ENCODE measurements around the gene ABLIM2. TPM values are rescaled to one million over a fixed set of nuclear protein-coding genes. Genes with fewer than 3 reads are reported as not detected.

The ABLIM2 gene
- total RNA-seq, 1 donor from 2014 or later: 3.5 TPM

DNA sequence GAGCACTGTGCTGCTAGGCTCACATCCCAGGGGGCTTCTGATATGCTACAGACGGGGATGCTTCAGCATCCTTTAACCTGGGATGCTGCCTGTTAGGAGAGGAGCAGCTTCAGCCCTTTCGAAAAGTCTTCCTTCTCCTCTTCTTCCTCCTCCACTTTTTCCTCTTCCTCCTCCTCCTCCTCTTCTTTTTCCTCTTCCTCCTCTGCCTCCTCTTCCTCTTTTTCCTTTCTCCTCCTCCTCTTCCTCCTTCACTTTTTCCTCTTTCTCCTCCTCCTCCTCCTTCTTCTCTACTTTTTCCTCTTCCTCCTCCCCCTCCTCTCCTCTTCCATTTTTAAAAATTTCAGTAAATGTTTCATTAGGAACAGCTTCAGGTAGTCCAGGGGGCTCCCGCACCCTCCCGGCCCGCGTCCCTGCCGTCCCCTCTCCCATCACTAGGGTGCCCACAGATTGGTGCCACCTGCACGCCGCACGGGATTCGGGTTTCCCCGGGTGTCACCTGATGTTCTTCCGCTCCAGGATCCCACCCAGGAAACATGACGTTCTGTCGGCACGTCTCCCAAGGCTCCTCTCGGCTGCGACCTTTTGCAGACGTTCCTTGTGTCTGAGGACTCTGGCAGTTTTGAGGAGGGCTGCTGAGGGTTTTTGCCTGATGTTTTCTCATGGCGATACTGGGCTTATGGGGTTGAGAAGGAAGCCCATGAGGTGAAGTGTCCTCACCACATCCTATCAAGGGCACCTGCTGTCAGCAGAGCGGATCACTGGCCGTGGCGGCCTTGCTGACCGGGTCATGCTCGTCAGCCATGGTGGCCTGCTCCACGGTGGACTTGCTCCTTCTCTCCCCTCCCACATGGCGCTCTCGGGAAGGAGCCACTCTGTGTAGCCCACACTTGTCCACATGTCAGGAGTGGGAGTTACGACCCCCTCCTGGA lies 135.6 kb downstream of the ABLIM2 start:
- Mint-ChIP-seq H3K27ac (no peak overlapping the region), H3K4me1 (peaks cover 11% of the 10 kb centered on the region), H3K36me3 (no peaks in the 10 kb centered on the region), H3K27me3 (ENCODE audit: low read depth) (peaks cover 11% of the 10 kb centered on the region), H3K9me3 (no peaks in the 10 kb centered on the region), H3K4me3 (no peak overlapping the region)
- TF ChIP-seq, protein P1, sequence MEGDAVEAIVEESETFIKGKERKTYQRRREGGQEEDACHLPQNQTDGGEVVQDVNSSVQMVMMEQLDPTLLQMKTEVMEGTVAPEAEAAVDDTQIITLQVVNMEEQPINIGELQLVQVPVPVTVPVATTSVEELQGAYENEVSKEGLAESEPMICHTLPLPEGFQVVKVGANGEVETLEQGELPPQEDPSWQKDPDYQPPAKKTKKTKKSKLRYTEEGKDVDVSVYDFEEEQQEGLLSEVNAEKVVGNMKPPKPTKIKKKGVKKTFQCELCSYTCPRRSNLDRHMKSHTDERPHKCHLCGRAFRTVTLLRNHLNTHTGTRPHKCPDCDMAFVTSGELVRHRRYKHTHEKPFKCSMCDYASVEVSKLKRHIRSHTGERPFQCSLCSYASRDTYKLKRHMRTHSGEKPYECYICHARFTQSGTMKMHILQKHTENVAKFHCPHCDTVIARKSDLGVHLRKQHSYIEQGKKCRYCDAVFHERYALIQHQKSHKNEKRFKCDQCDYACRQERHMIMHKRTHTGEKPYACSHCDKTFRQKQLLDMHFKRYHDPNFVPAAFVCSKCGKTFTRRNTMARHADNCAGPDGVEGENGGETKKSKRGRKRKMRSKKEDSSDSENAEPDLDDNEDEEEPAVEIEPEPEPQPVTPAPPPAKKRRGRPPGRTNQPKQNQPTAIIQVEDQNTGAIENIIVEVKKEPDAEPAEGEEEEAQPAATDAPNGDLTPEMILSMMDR (IDR thresholded peaks at IDR 0.05; ENCODE audit: unreplicated experiment): no peak
- DNase-seq (ENCODE audit: low spot score in 2 of 2, unreplicated experiment in 2 of 2): no peak

DNA sequence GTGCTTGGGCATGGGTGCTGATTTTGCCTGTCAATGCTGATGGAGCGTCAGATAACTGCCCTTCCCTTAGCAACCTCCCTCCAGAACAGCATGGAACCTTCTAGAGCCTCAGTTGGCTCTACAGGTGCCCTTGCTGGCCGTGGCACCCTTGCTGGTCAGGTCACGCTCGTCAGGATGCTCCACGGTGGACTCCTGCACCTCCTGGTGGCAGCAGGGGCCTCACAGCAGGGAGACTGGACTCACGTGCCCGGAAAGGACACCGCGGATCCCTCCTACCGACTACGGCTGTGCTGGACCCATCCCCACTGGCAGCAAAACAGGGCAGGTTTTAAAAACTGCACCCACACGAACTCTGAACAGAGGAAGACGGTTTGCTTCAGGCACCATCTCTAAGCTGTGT lies 136.8 kb downstream of the ABLIM2 start:
- no peak for DNase-seq (ENCODE audit: low spot score in 2 of 2, unreplicated experiment in 2 of 2)
- TF ChIP-seq, protein P1 (IDR thresholded peaks at IDR 0.05; ENCODE audit: unreplicated experiment): no peak
- H3K4me3 Mint-ChIP-seq: no peak overlapping the region
- no peaks in the 10 kb centered on the region for H3K36me3 Mint-ChIP-seq
- H3K4me1 Mint-ChIP-seq: peaks cover 11% of the 10 kb centered on the region
- peaks cover 11% of the 10 kb centered on the region for H3K27me3 Mint-ChIP-seq (ENCODE audit: low read depth)
- no peaks in the 10 kb centered on the region for H3K9me3 Mint-ChIP-seq
- no peak overlapping the region for H3K27ac Mint-ChIP-seq

DNA sequence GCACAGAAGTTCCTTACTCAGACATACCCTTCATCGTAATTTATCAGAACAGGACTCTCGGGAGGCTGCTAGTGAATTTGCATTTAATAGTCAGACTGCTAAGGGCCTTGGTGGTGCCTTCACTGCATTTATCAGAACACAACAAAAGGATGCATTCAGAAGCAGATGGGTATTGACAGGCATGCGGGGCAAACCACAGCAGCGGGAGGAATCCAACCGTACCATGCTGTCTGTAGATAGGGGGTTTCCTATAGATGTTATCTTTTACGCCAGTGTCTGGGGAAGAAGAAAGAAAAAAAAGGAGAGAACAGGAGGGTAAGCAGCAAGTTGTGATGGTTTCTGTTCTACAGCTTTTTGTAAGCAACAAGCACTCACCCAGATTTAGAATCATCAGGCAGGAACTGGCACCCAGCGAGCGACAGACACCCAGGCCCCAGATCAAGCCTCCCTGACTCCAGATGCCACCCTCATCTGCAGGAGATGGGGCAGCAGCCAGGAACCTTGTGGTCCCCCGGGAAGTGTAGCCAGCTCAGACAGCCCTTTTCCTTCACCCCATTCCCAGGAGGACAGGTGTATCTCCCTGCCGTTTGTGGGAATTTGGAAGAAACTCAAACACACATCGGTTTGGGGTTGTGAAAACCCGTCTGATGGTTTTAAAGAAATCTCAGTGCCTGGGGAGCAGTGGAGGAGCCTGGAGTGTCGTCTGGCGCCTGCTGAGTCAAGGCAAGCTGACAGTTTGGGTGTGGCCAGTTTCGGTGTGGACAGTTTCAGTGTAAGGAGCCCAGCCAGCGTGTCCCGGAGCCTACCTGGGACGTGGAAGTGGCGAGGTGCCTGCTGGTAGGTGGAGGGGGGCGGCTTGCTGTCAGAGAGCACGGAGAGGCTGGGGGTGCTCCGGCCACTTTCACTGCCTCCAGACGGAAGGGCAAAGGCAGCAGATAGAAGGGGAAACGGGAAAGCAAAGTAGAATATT lies 138.9 kb downstream of the ABLIM2 start:
- H3K27me3 Mint-ChIP-seq (ENCODE audit: low read depth): peaks cover 11% of the 10 kb centered on the region
- peak overlapping the region; percentile 90 for H3K27ac Mint-ChIP-seq
- peaks cover 11% of the 10 kb centered on the region for H3K4me1 Mint-ChIP-seq
- no peak for DNase-seq (ENCODE audit: low spot score in 2 of 2, unreplicated experiment in 2 of 2)
- TF ChIP-seq, protein P1 (IDR thresholded peaks at IDR 0.05; ENCODE audit: unreplicated experiment): no peak
- H3K36me3 Mint-ChIP-seq: no peaks in the 10 kb centered on the region
- H3K4me3 Mint-ChIP-seq: peak overlapping the region; percentile 15
- no peaks in the 10 kb centered on the region for H3K9me3 Mint-ChIP-seq

DNA sequence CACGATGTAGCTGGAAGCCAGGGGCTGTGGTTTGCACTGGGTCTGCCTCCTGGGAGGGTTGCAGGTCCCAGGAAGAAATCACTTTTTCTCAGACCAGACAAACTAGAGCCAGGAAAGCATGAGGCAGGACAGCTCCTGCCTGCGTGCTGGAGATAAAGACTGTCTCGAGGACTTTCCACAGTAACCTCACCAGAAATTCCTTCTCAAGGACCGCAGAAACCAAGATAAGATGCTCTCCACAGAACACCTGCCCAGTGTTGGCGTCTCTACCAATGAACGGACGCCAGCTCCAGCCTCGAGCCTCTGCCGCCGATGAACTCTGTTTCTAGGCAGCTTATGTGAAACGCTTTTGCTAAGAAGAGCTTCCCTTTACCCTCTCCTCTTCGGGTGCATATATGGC lies 142.1 kb downstream of the ABLIM2 start:
- DNase-seq (ENCODE audit: low spot score in 2 of 2, unreplicated experiment in 2 of 2): no peak
- Mint-ChIP-seq H3K4me3 (no peak overlapping the region), H3K9me3 (no peaks in the 10 kb centered on the region), H3K36me3 (no peaks in the 10 kb centered on the region), H3K4me1 (peaks cover 14% of the 10 kb centered on the region), H3K27ac (no peak overlapping the region), H3K27me3 (ENCODE audit: low read depth) (peaks cover 3% of the 10 kb centered on the region)
- TF ChIP-seq, protein P1 (IDR thresholded peaks at IDR 0.05; ENCODE audit: unreplicated experiment): no peak

DNA sequence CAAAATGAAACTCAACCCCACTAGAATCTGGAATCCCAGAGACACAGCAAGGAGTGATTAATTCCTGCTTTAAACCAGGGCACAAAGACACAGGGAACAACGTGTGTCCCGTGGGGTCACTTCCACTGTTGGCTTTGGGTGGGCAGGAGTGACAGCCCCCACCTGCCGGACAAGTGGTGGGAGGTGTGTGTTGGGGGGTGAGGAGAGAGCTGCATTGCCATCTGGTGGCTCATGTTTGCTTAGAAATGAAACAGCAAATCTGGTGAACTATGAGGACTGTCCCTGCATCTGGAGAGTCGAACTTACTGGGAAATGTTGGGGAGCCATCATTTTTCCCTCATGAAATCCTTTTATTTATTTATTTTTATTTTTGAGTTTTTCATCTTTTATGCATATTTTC lies 143.1 kb downstream of the ABLIM2 start:
- no peaks in the 10 kb centered on the region for H3K9me3 Mint-ChIP-seq
- no peak for DNase-seq (ENCODE audit: low spot score in 2 of 2, unreplicated experiment in 2 of 2)
- H3K4me3 Mint-ChIP-seq: no peak overlapping the region
- H3K4me1 Mint-ChIP-seq: peaks cover 23% of the 10 kb centered on the region
- TF ChIP-seq, protein P1 (IDR thresholded peaks at IDR 0.05; ENCODE audit: unreplicated experiment): no peak
- H3K27me3 Mint-ChIP-seq (ENCODE audit: low read depth): peaks cover 3% of the 10 kb centered on the region
- no peak overlapping the region for H3K27ac Mint-ChIP-seq
- H3K36me3 Mint-ChIP-seq: no peaks in the 10 kb centered on the region

Data from mesothelial cell of epicardium (in vitro differentiated cells).